Spleen (tissue), 7 donors: ENCODE results near the gene RHO.

Experiments
- CTCF ChIP-seq, 11 experiments: fragments of 200-600 bp in 7 of 11; fragments of 450-650 bp in 4 of 11; sonication (generic) in 4 of 11; IDR thresholded peaks in 8 of 11; conservative IDR thresholded peaks in 3 of 11; 1 replicate in 7 of 11; 2 replicates in 4 of 11; pipeline versions ENCODE4 v1.4.0 to v1.8.0; 2016 to 2021; ENCODE audit warnings: antibody characterized with exemption in 11 of 11, inconsistent platforms in 4 of 11, mild to moderate bottlenecking in 1 of 11
- POLR2A ChIP-seq, 3 donors: fragments of 450-650 bp; IDR thresholded peaks; one replicate each; pipeline ENCODE4 v1.5.1; 2017; ENCODE audit warnings: antibody characterized with exemption in 3 of 3, mild to moderate bottlenecking in 1 of 3
- POLR2AphosphoS5 ChIP-seq, 3 donors: sonication (generic); formaldehyde crosslinking; IDR thresholded peaks; one replicate each; pipeline ENCODE4 v1.5.1; 2017; ENCODE audit warnings: antibody characterized with exemption in 3 of 3
- donor health status: DM: no; HTN: no; CAD: no; lungs with moderate emphysema.
- donor health status: DM: no; HTN: no; CAD: no.
- donor health status: DM: no; HTN: no; CAD: no.

GRCh38 chr3:129519896-129520715 lies 8.3 kb upstream of the RHO start:
- no peak for TF ChIP-seq CTCF (IDR thresholded peaks at IDR 0.05 in 8 of 11, conservative IDR thresholded peaks at IDR 0.05 in 3 of 11)
- no peak for TF ChIP-seq POLR2A (IDR thresholded peaks at IDR 0.05)
- TF ChIP-seq POLR2AphosphoS5 (IDR thresholded peaks at IDR 0.05), result no peak
